GM19372 (cell line): ENCODE results near the gene NBL1.

Source experiments
- ATAC-seq: cut with Tn5 transposase; IDR thresholded peaks from one replicate; pipeline ENCODE4 v1.9.1; 2021; ENCODE audit warnings: mild to moderate bottlenecking, low read depth, moderate library complexity; ENCODE audit not compliant: unreplicated experiment

Gene NBL1

DNA sequence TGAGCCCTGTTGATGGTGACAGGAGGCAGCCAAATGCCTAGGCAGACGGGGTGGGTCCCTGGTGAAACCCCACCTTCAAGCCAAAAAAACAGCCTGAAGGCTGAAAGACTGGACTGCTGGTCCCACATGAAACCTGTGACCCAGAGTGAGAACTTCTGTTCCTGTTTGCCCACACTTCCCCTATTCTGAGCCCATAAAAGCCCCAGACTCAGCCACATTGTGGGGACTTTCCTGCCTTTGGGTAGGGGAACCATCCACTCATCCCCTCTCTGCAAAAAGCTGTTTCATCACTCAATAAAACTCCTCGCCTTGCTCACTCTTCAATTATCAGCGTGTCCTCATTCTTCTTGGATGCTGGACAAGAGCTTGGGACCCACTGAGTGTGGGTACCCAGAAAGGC lies 45.7 kb downstream of the NBL1 start:
- no peak for ATAC-seq

DNA sequence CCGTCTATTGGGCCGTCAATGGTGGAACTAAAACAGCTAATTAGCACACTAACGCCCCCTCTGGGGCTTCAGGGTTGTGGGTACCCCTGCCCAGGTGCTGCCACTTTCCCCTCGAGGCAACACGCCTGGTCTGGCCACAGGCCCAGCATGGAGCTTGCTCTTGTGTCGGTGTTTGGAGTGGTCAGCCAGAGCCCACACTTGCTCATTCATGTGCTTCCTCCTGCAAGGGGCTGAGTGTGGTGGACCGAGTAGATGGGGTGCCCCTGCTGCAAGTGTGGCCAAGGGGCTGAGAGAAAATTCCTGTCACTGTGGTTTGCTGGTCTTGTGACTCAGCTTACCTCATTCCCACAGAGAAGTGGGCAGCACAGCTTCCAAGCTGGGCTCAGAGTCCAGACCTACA lies 46.2 kb downstream of the NBL1 start:
- no peak for ATAC-seq

- no peak for ATAC-seq
These were observed 50.2 kb downstream of the NBL1 start for GRCh38 chr1:19694298-19694697.

DNA sequence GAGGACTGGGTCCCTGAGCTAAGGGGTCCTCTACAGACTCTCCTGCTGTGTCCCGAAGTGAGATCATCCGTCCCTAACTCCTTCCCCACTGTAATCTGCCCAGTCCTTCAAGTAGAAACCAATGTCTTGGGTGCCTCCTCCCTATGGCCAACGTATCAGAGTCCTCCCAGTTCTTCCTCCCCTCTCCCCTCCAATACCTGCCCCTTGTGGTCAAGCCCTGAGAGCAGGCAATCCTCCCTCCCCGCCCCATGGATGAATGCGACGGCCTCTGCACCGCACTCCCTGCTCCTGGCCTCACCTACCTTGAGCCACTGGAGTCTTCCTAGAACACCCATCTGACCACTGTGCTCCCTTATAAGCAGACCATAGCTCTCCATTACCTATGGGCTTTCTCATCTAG lies 51.7 kb downstream of the NBL1 start:
- no peak for ATAC-seq

DNA sequence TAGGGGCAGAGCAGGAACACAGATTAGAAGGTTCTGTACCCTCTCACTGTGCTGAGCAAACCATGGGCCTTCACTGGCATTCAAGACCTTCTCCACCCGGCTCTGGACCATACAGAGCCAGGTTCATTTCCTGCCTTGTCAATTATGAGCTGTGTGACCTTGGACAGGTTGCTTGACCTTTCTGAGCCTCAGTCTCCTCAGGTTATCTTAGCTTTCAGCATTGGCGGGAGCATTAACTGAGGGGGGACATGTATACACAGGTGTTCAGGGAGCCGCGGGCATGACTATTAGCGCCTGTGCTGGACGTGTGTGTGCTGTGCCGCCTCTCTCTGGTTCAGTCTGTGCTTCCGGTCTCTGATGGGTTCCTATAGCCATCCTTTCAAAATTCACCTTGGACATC lies 52.7 kb downstream of the NBL1 start:
- ATAC-seq, result no peak

DNA sequence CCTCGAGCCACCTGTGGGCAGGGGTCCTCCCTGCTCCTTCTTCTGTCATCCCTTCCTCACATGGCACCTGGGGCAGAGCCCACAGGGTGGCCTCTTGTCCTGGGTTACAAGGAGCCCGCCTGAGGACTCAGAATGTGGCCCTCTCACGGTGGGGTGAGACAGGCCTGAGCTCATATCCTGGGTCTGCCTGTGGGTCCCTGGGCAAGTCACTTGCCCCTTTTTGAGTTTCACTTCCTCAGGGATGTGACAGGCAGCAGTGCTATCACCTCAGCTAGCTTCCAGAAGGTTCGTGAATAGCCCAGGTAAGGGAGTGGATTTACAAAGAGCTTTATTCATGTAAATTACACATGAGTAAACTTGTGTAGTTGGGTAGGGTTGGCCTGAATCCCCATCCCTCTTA lies 54.1 kb downstream of the NBL1 start:
- no peak for ATAC-seq

DNA sequence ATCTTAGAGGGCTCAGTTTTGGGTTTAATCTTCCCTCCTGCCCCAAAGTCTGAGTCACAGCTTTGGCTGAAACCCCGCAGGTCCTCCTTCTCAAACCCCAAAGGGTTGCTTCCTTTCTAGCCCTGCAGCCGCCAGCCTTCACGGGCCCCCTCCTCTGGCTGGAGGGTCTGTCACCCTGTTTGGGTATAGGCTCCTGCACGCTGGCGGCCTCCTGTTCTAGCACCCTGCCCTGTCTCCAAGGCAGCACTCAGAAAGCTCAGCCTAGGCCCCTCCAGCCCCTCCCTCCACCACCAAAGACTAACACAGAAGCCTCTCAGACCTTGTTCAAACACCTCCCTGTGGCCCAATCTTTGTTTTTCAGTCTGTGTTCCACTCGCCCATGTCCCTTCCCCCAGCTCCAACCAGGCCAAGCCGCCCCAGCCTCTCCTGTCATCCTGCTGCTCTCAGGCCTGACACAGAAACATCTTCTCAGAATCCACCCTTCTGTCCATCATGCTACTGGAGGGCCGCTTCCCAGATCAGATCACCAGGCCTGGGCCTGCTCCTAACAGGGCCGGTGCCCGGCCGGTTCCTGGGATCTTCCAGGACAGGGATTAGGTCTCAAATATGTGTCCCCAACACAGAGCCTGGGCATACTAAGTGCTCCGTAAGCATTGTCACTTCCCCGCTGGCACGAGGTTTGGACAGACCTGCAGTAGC lies 56.1 kb downstream of the NBL1 start:
- ATAC-seq, result no peak

DNA sequence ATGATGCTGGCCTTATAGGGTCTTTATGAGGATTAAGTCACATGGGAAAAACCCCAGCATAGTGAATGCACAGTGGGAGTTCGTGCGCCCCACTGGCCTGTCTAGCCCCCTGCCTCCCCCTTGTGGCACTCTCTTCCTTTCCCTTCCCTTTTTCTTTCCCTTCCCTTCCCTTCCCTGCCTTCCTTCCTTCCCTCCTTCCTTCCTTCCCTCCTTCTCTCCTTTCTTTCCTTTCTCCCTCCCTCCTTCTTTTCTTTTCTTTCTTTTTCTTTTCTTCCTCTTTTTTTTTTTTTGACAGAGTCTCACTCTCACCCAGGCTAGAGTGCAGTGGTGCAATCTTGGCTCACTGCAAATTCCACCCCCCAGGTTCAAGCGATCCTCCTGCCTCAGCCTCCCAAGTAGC lies 59.2 kb downstream of the NBL1 start:
- ATAC-seq, result no peak

GRCh38 chr1:19704247-19705113 lies 60.4 kb downstream of the NBL1 start:
- no peak for ATAC-seq

- ATAC-seq, result no peak
These were observed 61.4 kb downstream of the NBL1 start for GRCh38 chr1:19705464-19705863.

DNA sequence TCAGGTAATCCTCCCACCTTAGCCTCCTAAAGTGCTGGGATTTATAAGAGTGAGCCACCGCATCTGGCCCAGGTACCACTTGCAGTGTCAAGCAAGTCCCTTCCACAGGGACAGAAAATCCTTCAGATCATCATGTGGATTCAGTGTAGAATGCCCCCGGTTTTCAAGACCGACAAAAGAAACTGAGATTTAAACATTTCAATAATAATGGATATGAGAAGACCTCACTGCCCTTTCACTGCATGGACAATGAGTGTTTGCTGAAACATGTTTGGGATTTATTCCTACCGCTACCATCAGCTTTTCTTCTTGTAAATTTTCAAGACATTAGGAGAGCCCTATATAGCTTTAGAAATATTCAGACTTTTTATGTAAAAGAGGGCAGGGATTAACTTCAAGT lies 62.0 kb downstream of the NBL1 start:
- ATAC-seq, result no peak
